Measurements from ENCODE around the gene POSTN. TPM values are rescaled to one million over a fixed set of nuclear protein-coding genes. Genes with fewer than 3 reads are reported as not detected.

Gene POSTN
- total RNA-seq, 3 donors from 2014 or later (not counting 1 experiment from before 2014, with no cell fraction given), result not detected

GRCh38 chr13:37608750-37609339, 10.3 kb upstream of the POSTN start:
- peaks cover 8 to 9% of the 10 kb centered on the region in 2 donors for H3K9me3 Mint-ChIP-seq
- WGBS (ENCODE audit: insufficient coverage), result no CpG with 5 or more reads among the region's 1 CpG
- H3K4me1 ChIP-seq (ENCODE audit: control insufficient read depth, insufficient read depth, low read length), result no peaks in the 10 kb centered on the region
- H3K27me3 Mint-ChIP-seq (ENCODE audit: low read depth in 2 of 2), result no peaks in the 10 kb centered on the region
- H3K27me3 ChIP-seq (ENCODE audit: control insufficient read depth, insufficient read depth, low read length), result no peaks in the 10 kb centered on the region
- H3K9me3 ChIP-seq (ENCODE audit: control insufficient read depth, insufficient read depth, low read length), result no peaks in the 10 kb centered on the region
- ATAC-seq (no peak), DNase-seq (no peak)
- H3K4me3 Mint-ChIP-seq, result no peak overlapping the region
- H3K27ac Mint-ChIP-seq, result no peak overlapping the region
- no peaks in the 10 kb centered on the region for H3K36me3 ChIP-seq (ENCODE audit: control insufficient read depth, insufficient read depth, low read length)
- intact Hi-C loops (cut with micrococcal nuclease), result no loop called here
- no peaks in the 10 kb centered on the region for H3K4me1 Mint-ChIP-seq
- H3K36me3 Mint-ChIP-seq, result peaks cover 7% of the 10 kb centered on the region
- H3K4me3 ChIP-seq (ENCODE audit: low read length), result no peak overlapping the region
- no peak overlapping the region for H3K27ac ChIP-seq (ENCODE audit: low read length)
- TF ChIP-seq CTCF (IDR thresholded peaks at IDR 0.05), result no peak

- DNase-seq, result no peak
- WGBS (ENCODE audit: insufficient coverage), result 100% methylated on average over 2 of the region's 5 CpGs
- peaks cover 4 to 12% of the 10 kb centered on the region in 2 donors for H3K9me3 Mint-ChIP-seq
Measured at GRCh38 chr13:37602733-37603381, 4.3 kb upstream of the POSTN start.

GRCh38 chr13:37601648-37602440, 3.3 kb upstream of the POSTN start:
- DNase-seq (no peak), ATAC-seq (no peak)
- Histone ChIP-seq H3K27ac (ENCODE audit: low read length) (no peak overlapping the region), H3K27me3 (ENCODE audit: control insufficient read depth, insufficient read depth, low read length) (no peaks in the 10 kb centered on the region), H3K9me3 (ENCODE audit: control insufficient read depth, insufficient read depth, low read length) (no peaks in the 10 kb centered on the region), H3K4me3 (ENCODE audit: low read length) (no peak overlapping the region), H3K36me3 (ENCODE audit: control insufficient read depth, insufficient read depth, low read length) (no peaks in the 10 kb centered on the region), H3K4me1 (ENCODE audit: control insufficient read depth, insufficient read depth, low read length) (no peaks in the 10 kb centered on the region)
- no peak overlapping the region for H3K27ac Mint-ChIP-seq
- no peak for TF ChIP-seq CTCF (IDR thresholded peaks at IDR 0.05)
- H3K27me3 Mint-ChIP-seq (ENCODE audit: low read depth in 2 of 2), result no peaks in the 10 kb centered on the region
- peaks cover 4 to 12% of the 10 kb centered on the region in 2 donors for H3K9me3 Mint-ChIP-seq
- H3K36me3 Mint-ChIP-seq, result peaks cover 7% of the 10 kb centered on the region
- H3K4me3 Mint-ChIP-seq, result no peak overlapping the region
- intact Hi-C loops (cut with micrococcal nuclease), result no loop called here
- WGBS (ENCODE audit: insufficient coverage), result 87% methylated on average over 3 of the region's 3 CpGs
- H3K4me1 Mint-ChIP-seq, result no peaks in the 10 kb centered on the region

More at GRCh38 chr13:37602733-37603381, 4.3 kb upstream of the POSTN start:
- Mint-ChIP-seq H3K27ac (no peak overlapping the region), H3K4me3 (no peak overlapping the region), H3K36me3 (peaks cover 7% of the 10 kb centered on the region), H3K4me1 (no peaks in the 10 kb centered on the region), H3K27me3 (ENCODE audit: low read depth in 2 of 2) (no peaks in the 10 kb centered on the region)
- no peaks in the 10 kb centered on the region for H3K9me3 ChIP-seq (ENCODE audit: control insufficient read depth, insufficient read depth, low read length)
- H3K27ac ChIP-seq (ENCODE audit: low read length), result no peak overlapping the region
- no peaks in the 10 kb centered on the region for H3K36me3 ChIP-seq (ENCODE audit: control insufficient read depth, insufficient read depth, low read length)
- TF ChIP-seq CTCF (IDR thresholded peaks at IDR 0.05), result no peak
- intact Hi-C loops (cut with micrococcal nuclease), result no loop called here
- no peak overlapping the region for H3K4me3 ChIP-seq (ENCODE audit: low read length)
- H3K4me1 ChIP-seq (ENCODE audit: control insufficient read depth, insufficient read depth, low read length), result no peaks in the 10 kb centered on the region
- ATAC-seq, result no peak
- no peaks in the 10 kb centered on the region for H3K27me3 ChIP-seq (ENCODE audit: control insufficient read depth, insufficient read depth, low read length)

Data from natural killer cell (primary cell).